HK-2 (cell line): ENCODE results near the gene SPTBN4.
"Not testable (repeated sequence)": the region's sequence is repeated elsewhere in the genome, so short reads cannot be mapped to it uniquely, and the experiment has no call there.

Source experiments
- DNase-seq: peaks from one replicate; pipeline ENCODE4 v3.0.0-alpha.2; 2018; ENCODE audit not compliant: unreplicated experiment

SPTBN4 gene

GRCh38 chr19:40588926-40589569 lies 122.2 kb downstream of the SPTBN4 start:
- DNase-seq, result no peak

GRCh38 chr19:40589591-40590429 lies 123.0 kb downstream of the SPTBN4 start:
- no peak for DNase-seq

GRCh38 chr19:40590464-40591265 lies 123.9 kb downstream of the SPTBN4 start:
- DNase-seq, result no peak

GRCh38 chr19:40591724-40592123 lies 124.9 kb downstream of the SPTBN4 start:
- not testable (repeated sequence) for DNase-seq

- no peak for DNase-seq
These were observed 125.4 kb downstream of the SPTBN4 start for GRCh38 chr19:40592170-40592569.

- DNase-seq, result no peak
These were observed 127.5 kb downstream of the SPTBN4 start for GRCh38 chr19:40594255-40594654.

GRCh38 chr19:40594657-40595091 lies 127.9 kb downstream of the SPTBN4 start:
- DNase-seq, result peak; percentile 82

GRCh38 chr19:40596608-40597328 lies 130.0 kb downstream of the SPTBN4 start:
- DNase-seq, result peak; percentile 89

GRCh38 chr19:40597329-40597838 lies 130.6 kb downstream of the SPTBN4 start:
- DNase-seq, result no peak

GRCh38 chr19:40598121-40598917 lies 131.5 kb downstream of the SPTBN4 start:
- DNase-seq, result peak; percentile 94

GRCh38 chr19:40598918-40599307 lies 132.1 kb downstream of the SPTBN4 start:
- DNase-seq, result no peak

- DNase-seq, result no peak
These were observed 132.6 kb downstream of the SPTBN4 start for GRCh38 chr19:40599331-40599901.

GRCh38 chr19:40599902-40600569 lies 133.2 kb downstream of the SPTBN4 start:
- DNase-seq, result no peak

GRCh38 chr19:40600570-40601133 lies 133.9 kb downstream of the SPTBN4 start:
- no peak for DNase-seq

GRCh38 chr19:40601134-40601974 lies 134.6 kb downstream of the SPTBN4 start, which contains the start of gene LTBP4:
TSS of gene LTBP4 (plus strand) at chr19:40601369. CDS start at chr19:40601388, 19 bp downstream.
- no peak for DNase-seq

GRCh38 chr19:40603071-40603388 lies 136.2 kb downstream of the SPTBN4 start:
- DNase-seq, result no peak

GRCh38 chr19:40603389-40604170 lies 136.8 kb downstream of the SPTBN4 start:
- DNase-seq, result no peak
